H1 (cell line): Measurements from ENCODE around the gene EIF4A3. TPM values are rescaled to one million over a fixed set of nuclear protein-coding genes. Genes with fewer than 3 reads are reported as not detected.
A peak's percentile ranks its signal among the peaks of the same experiment; 100 is the strongest.

Experiments
- CTCF ChIA-PET: fragments of 300-600 bp; sonication (Branson Sonifier 250); formaldehyde crosslinking; loops from one replicate; lab custom pipeline; 2021; ENCODE audit not compliant: partially characterized antibody; lab: Charles Lee
- POLR2A ChIA-PET: fragments of 300-600 bp; sonication (Branson Sonifier 250); formaldehyde crosslinking; loops from one replicate; lab custom pipeline; 2021; ENCODE audit warnings: inconsistent platforms; ENCODE audit not compliant: partially characterized antibody; lab: Charles Lee
- DNase-seq, 2 experiments: peaks; one replicate each; pipeline versions ENCODE4 v3.0.0 to v3.0.0-alpha.2; 2010 to 2022; ENCODE audit warnings: low spot score in 2 of 2, low read depth in 1 of 2, mixed read lengths in 1 of 2
- FAIRE-seq: peaks from 2 replicates; lab custom pipeline; 2011; peaks lifted over from hg19 to GRCh38; lab: Jason Lieb, UNC
- H2AFZ ChIP-seq: 2 replicates; pipeline ENCODE4 v1.8.1; 2012; ENCODE audit warnings: low read length, inconsistent platforms
- H2AK5ac ChIP-seq: 2 replicates; pipeline ENCODE4 v1.6.1; 2013; ENCODE audit warnings: low read depth, low read length
- H2BK120ac ChIP-seq: replicated peaks from 2 replicates; pipeline ENCODE3; 2013; ENCODE audit warnings: low read depth, low read length, inconsistent platforms
- H2BK12ac ChIP-seq: 2 replicates; pipeline ENCODE4 v1.6.1; 2013; ENCODE audit warnings: low read depth, low read length
- H2BK15ac ChIP-seq: 2 replicates; pipeline ENCODE4 v1.6.1; 2013; ENCODE audit warnings: low read length
- H2BK20ac ChIP-seq: 2 replicates; pipeline ENCODE4 v1.6.1; 2013; ENCODE audit warnings: low read length
- H2BK5ac ChIP-seq: 2 replicates; pipeline ENCODE4 v1.6.1; 2013; ENCODE audit warnings: low read depth, low read length
- H3K14ac ChIP-seq: 2 replicates; pipeline ENCODE4 v1.6.1; 2013; ENCODE audit warnings: inconsistent platforms; ENCODE audit not compliant: insufficient read length
- H3K18ac ChIP-seq: 2 replicates; pipeline ENCODE4 v1.6.1; 2013; ENCODE audit warnings: low read length; ENCODE audit errors: extremely low read depth
- H3K23ac ChIP-seq: 2 replicates; pipeline ENCODE4 v1.6.1; 2013; ENCODE audit warnings: inconsistent platforms; ENCODE audit not compliant: insufficient read length
- H3K23me2 ChIP-seq: 2 replicates; pipeline ENCODE4 v1.6.1; 2013; ENCODE audit warnings: low read depth, low read length
- H3K27ac ChIP-seq: 2 replicates; pipeline ENCODE4 v1.6.1; 2011; ENCODE audit warnings: low read depth, low read length, inconsistent platforms
- H3K27me3 ChIP-seq, 4 experiments: replicated peaks in 1 of 4; 1 replicate in 1 of 4; 2 replicates in 3 of 4; pipeline versions ENCODE4 v1.6.1 to v1.8.1; 2011 to 2013; ENCODE audit warnings: low read length in 3 of 4, mild to moderate bottlenecking in 3 of 4, inconsistent platforms in 2 of 4, mixed read lengths in 2 of 4, moderate library complexity in 1 of 4; ENCODE audit not compliant: control insufficient read depth in 3 of 4, insufficient read depth in 3 of 4; ENCODE audit errors: extremely low read depth in 1 of 4
- H3K36me3 ChIP-seq, 4 experiments: 2 replicates each; pipeline versions ENCODE4 v1.6.1 to v1.8.1; 2011 to 2013; ENCODE audit warnings: mild to moderate bottlenecking in 4 of 4, low read length in 3 of 4, moderate library complexity in 2 of 4, control low read depth in 1 of 4, inconsistent platforms in 1 of 4; ENCODE audit not compliant: insufficient read depth in 4 of 4, control insufficient read depth in 2 of 4
- H3K4ac ChIP-seq: replicated peaks from 2 replicates; pipeline ENCODE3; 2013; ENCODE audit warnings: low read length, low read depth, mixed read lengths, inconsistent platforms; ENCODE audit not compliant: insufficient read length
- H3K4me1 ChIP-seq, 4 experiments: replicated peaks in 1 of 4; 1 replicate in 1 of 4; 2 replicates in 3 of 4; pipeline versions ENCODE4 v1.6.1 to v1.8.1; 2011 to 2013; ENCODE audit warnings: low read length in 3 of 4, inconsistent platforms in 2 of 4, mixed read lengths in 1 of 4; ENCODE audit not compliant: insufficient read depth in 4 of 4, control insufficient read depth in 3 of 4
- H3K4me2 ChIP-seq, 2 experiments: 2 replicates each; pipeline versions ENCODE4 v1.6.1 to v1.8.1; 2011 to 2013; ENCODE audit warnings: low read depth in 2 of 2, low read length in 2 of 2, control low read depth in 1 of 2, inconsistent platforms in 1 of 2, mild to moderate bottlenecking in 1 of 2; ENCODE audit not compliant: insufficient read depth in 1 of 2
- H3K4me3 ChIP-seq, 4 experiments: fragments of 200-600, 300-600 bp in 1 of 4; sonication (generic), shearing (Covaris generic), sonication (Bioruptor Twin) in 1 of 4; 2 replicates each; pipeline versions ENCODE4 v1.5.1 to v1.8.1; 2011 to 2016; ENCODE audit warnings: low read length in 4 of 4, low read depth in 3 of 4, control low read depth in 2 of 4, inconsistent platforms in 2 of 4, mild to moderate bottlenecking in 2 of 4, mixed read lengths in 1 of 4, moderate library complexity in 1 of 4; ENCODE audit not compliant: insufficient read depth in 2 of 4; ENCODE audit errors: extremely low read depth in 1 of 4
- H3K56ac ChIP-seq: replicated peaks from 2 replicates; pipeline ENCODE3; 2013; ENCODE audit warnings: low read depth, mild to moderate bottlenecking, mixed read lengths, low read length, inconsistent platforms; ENCODE audit not compliant: insufficient read length
- H3K79me1 ChIP-seq: 2 replicates; pipeline ENCODE4 v1.6.1; 2013; ENCODE audit warnings: low read depth, low read length, control low read depth
- H3K79me2 ChIP-seq, 2 experiments: 2 replicates each; pipeline versions ENCODE4 v1.6.1 to v1.8.1; 2012 to 2013; ENCODE audit warnings: low read length in 2 of 2, mild to moderate bottlenecking in 2 of 2, inconsistent platforms in 1 of 2; ENCODE audit not compliant: insufficient read depth in 2 of 2, control insufficient read depth in 1 of 2
- H3K9ac ChIP-seq, 4 experiments: replicated peaks in 1 of 4; 1 replicate in 1 of 4; 2 replicates in 3 of 4; pipeline versions ENCODE4 v1.6.1 to v1.8.1; 2011 to 2013; ENCODE audit warnings: low read depth in 3 of 4, low read length in 3 of 4, control low read depth in 2 of 4, mild to moderate bottlenecking in 2 of 4, moderate library complexity in 2 of 4, inconsistent platforms in 1 of 4; ENCODE audit errors: extremely low read depth in 1 of 4
- H3K9me3 ChIP-seq, 2 experiments: 2 replicates each; pipeline versions ENCODE4 v1.6.1 to v1.8.1; 2012 to 2013; ENCODE audit warnings: mild to moderate bottlenecking in 2 of 2, moderate library complexity in 2 of 2, control low read depth in 1 of 2, inconsistent platforms in 1 of 2, low read depth in 1 of 2, low read length in 1 of 2, mixed read lengths in 1 of 2; ENCODE audit not compliant: insufficient read depth in 2 of 2
- H4K20me1 ChIP-seq, 2 experiments: replicated peaks in 1 of 2; 2 replicates each; pipeline versions ENCODE3 to v1.8.1; 2011 to 2013; ENCODE audit warnings: inconsistent platforms in 2 of 2, low read length in 2 of 2, mild to moderate bottlenecking in 1 of 2; ENCODE audit not compliant: insufficient read depth in 2 of 2, control insufficient read depth in 1 of 2
- H4K5ac ChIP-seq: 2 replicates; pipeline ENCODE4 v1.6.1; 2013; ENCODE audit warnings: low read length, low read depth, mixed read lengths, inconsistent platforms; ENCODE audit not compliant: insufficient read length
- H4K8ac ChIP-seq: 2 replicates; pipeline ENCODE4 v1.8.0; 2013; ENCODE audit warnings: mild to moderate bottlenecking, moderate library complexity, low read length, inconsistent platforms; ENCODE audit not compliant: insufficient read depth; ENCODE audit errors: extremely low read depth
- H4K91ac ChIP-seq: replicated peaks from 2 replicates; pipeline ENCODE3; 2013; ENCODE audit warnings: low read length, mixed read lengths, inconsistent platforms; ENCODE audit not compliant: insufficient read length
- BACH1 ChIP-seq: IDR thresholded peaks from 2 replicates; pipeline ENCODE4 v1.6.1; 2012; ENCODE audit warnings: low read length, improper control_type of control experiment
- CBX5 ChIP-seq: fragments of 300-800, 300-1000 bp; sonication (generic); IDR thresholded peaks from 2 replicates; pipeline ENCODE4 v1.7.1; 2016; ENCODE audit warnings: antibody characterized with exemption, low read length, low read depth
- FOSL1 ChIP-seq: IDR thresholded peaks from 2 replicates; pipeline ENCODE4 v1.6.1; 2011; ENCODE audit warnings: mild to moderate bottlenecking, low read depth, low read length, moderate library complexity; ENCODE audit not compliant: insufficient read depth
- JUN ChIP-seq: IDR thresholded peaks from 2 replicates; pipeline ENCODE4 v1.6.1; 2011; ENCODE audit warnings: low read depth, mild to moderate bottlenecking, improper control_type of control experiment, low read length
- NRF1 ChIP-seq: IDR thresholded peaks from 2 replicates; pipeline ENCODE4 v1.6.1; 2011; ENCODE audit warnings: mild to moderate bottlenecking, low read depth, low read length, improper control_type of control experiment
- POLR2AphosphoS5 ChIP-seq: IDR thresholded peaks from 2 replicates; pipeline ENCODE4 v1.6.1; 2011; ENCODE audit warnings: low read depth, low read length
- POU5F1 ChIP-seq: IDR thresholded peaks from 2 replicates; pipeline ENCODE4 v1.6.1; 2011; ENCODE audit warnings: low read depth, mild to moderate bottlenecking, low read length, moderate library complexity
- SAP30 ChIP-seq: fragments of 300-600 bp; sonication (generic); IDR thresholded peaks from 2 replicates; pipeline ENCODE4 v1.7.1; 2012; ENCODE audit warnings: low read length, moderate library complexity, mild to moderate bottlenecking, inconsistent platforms; ENCODE audit not compliant: insufficient read depth, insufficient replicate concordance
- SIRT6 ChIP-seq: IDR thresholded peaks from one replicate; pipeline ENCODE4 v1.7.1; 2012; ENCODE audit warnings: low read length, inconsistent platforms
- SUZ12 ChIP-seq: fragments of 200-600 bp; sonication (generic); IDR thresholded peaks from 2 replicates; pipeline ENCODE4 v1.6.1; 2012; ENCODE audit warnings: mild to moderate bottlenecking, inconsistent platforms, low read length, moderate library complexity, mixed read lengths
- TBP ChIP-seq: IDR thresholded peaks from 2 replicates; pipeline ENCODE4 v1.6.1; 2011; ENCODE audit warnings: low read depth, low read length, improper control_type of control experiment
- TCF12 ChIP-seq: IDR thresholded peaks from 2 replicates; pipeline ENCODE4 v1.6.1; 2011; ENCODE audit warnings: low read depth, mild to moderate bottlenecking, low read length
- USF2 ChIP-seq: IDR thresholded peaks from 2 replicates; pipeline ENCODE4 v1.6.1; 2011; ENCODE audit warnings: low read length, improper control_type of control experiment
- YY1 ChIP-seq: IDR thresholded peaks from 2 replicates; pipeline ENCODE4 v1.6.1; 2011; ENCODE audit warnings: low read depth, mild to moderate bottlenecking, low read length
- WGBS, 2 experiments: shearing (Covaris generic) in 1 of 2; methylation state at CpG; one replicate each; pipeline versions ENCODE4 v1.1.6 to v1.1.7; 2013 to 2015; ENCODE audit warnings: low lambda C conversion rate in 2 of 2, mixed read lengths in 2 of 2, inconsistent platforms in 1 of 2, low coverage in 1 of 2, missing lambda C conversion rate in 1 of 2; ENCODE audit not compliant: insufficient replicate concordance in 2 of 2, insufficient coverage in 1 of 2, insufficient read length in 1 of 2; ENCODE audit errors: extremely low coverage in 1 of 2, missing lambda C conversion rate in 1 of 2; 5-methylcytosine and 5-hydroxymethylcytosine counted together
- polyA plus RNA-seq, 7 experiments: library from polyadenylated mRNA; depleted of rRNA in 3 of 7; stranded (reverse) in 5 of 7; unstranded in 2 of 7; fragments of >200 nt in 5 of 7; fragments of 200-250 nt in 2 of 7; gene quantifications; 1 replicate in 5 of 7; 2 replicates in 1 of 7; 4 replicates in 1 of 7; pipeline versions ENCODE4 v1.2.1 to v1.2.3, GENCODE V29; 2011 to 2013; ENCODE audit warnings: missing spikeins in 2 of 7, mixed read lengths in 2 of 7
- total RNA-seq: library from RNA; stranded (reverse); fragmentation: NEBNext Ultra II Directional; extraction: Animal tissue kit (Norgen Biotek cat#: 25700); gene quantifications from 2 replicates; pipeline ENCODE4 v1.2.1, GENCODE V29; 2021

Gene EIF4A3
- total and polyA plus RNA-seq, 2 of the 8 experiments (the other 6 are each of a cell fraction or from before 2014, with no cell fraction given), result 142 to 146 TPM

DNA sequence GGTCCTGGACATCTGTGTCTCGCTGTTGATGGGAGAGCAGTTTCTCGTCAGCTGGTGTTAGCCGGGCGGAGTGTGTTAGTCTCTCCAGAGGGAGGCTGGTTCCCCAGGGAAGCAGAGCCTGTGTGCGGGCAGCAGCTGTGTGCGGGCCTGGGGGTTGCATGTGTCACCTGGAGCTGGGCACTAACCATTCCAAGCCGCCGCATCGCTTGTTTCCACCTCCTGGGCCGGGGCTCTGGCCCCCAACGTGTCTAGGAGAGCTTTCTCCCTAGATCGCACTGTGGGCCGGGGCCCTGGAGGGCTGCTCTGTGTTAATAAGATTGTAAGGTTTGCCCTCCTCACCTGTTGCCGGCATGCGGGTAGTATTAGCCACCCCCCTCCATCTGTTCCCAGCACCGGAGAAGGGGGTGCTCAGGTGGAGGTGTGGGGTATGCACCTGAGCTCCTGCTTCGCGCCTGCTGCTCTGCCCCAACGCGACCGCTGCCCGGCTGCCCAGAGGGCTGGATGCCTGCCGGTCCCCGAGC, 27.6 kb downstream of the EIF4A3 start:
- Histone ChIP-seq H4K91ac (no peak overlapping the region), H3K4me3 (no peak overlapping the region), H3K9ac (no peak overlapping the region), H3K79me1 (no peaks in the 10 kb centered on the region), H3K27ac (no peak overlapping the region), H2BK12ac (no peak overlapping the region), H3K36me3 (no peaks in the 10 kb centered on the region), H2AFZ (no peak overlapping the region), H3K23ac (no peak overlapping the region), H2BK20ac (no peak overlapping the region), H3K79me2 (no peaks in the 10 kb centered on the region), H3K4ac (no peak overlapping the region), H4K5ac (no peak overlapping the region), H2BK5ac (no peak overlapping the region), H3K18ac (no peak overlapping the region), H2BK120ac (no peak overlapping the region), H2AK5ac (no peak overlapping the region), H3K56ac (no peak overlapping the region), H3K23me2 (no peaks in the 10 kb centered on the region), H3K4me2 (no peak overlapping the region), H3K14ac (no peak overlapping the region), H3K27me3 (no peaks in the 10 kb centered on the region), H4K20me1 (no peaks in the 10 kb centered on the region), H3K9me3 (no peaks in the 10 kb centered on the region), H4K8ac (peak overlapping the region; percentile 71; the same call in 1 of the 2 replicates), H2BK15ac (no peak overlapping the region), H3K4me1 (peaks cover 0 to 9% (median 6%) of the 10 kb centered on the region in 4 experiments; a peak in 6 of 7 replicates)
- WGBS, 2 experiments, result 97% methylated on average over 24 of the region's 24 CpGs; no CpG with 5 or more reads in 1 of the 2 experiments
- DNase-seq (no peak), FAIRE-seq (no peak)
- POLR2A ChIA-PET, result interaction anchor here (1.1 to 2.6 kb wide), 5 partner anchors 10 to 30 kb away, joined by 4 to 11 read pairs (median 5); partner anchors contain the start of gene GAA
- CTCF ChIA-PET, result interaction anchor here (0.9 to 2.0 kb wide), 4 partner anchors 10 to 36 kb away, joined by 3 to 8 read pairs (median 4); partner anchors contain the start of gene GAA
- no peak for TF ChIP-seq FOSL1
- no peak for TF ChIP-seq CBX5
- TF ChIP-seq POLR2AphosphoS5, result no peak
- no peak for TF ChIP-seq SIRT6
- no peak for TF ChIP-seq BACH1
- TF ChIP-seq JUN, result no peak
- no peak for TF ChIP-seq TBP
- no peak for TF ChIP-seq NRF1
- TF ChIP-seq POU5F1, result no peak
- no peak for TF ChIP-seq YY1
- TF ChIP-seq USF2, result no peak
- TF ChIP-seq SUZ12, result no peak
- no peak for TF ChIP-seq TCF12
- no peak for TF ChIP-seq SAP30
